Endodermal cell (in vitro differentiated cells): ENCODE data around the gene BRSK1. TPM values are rescaled to one million over a fixed set of nuclear protein-coding genes. Genes with fewer than 3 reads are reported as not detected.

ENCODE experiments used
- DNase-seq: peaks from one replicate; pipeline ENCODE4 v3.0.0-alpha.2; 2017
- H3K27ac ChIP-seq: 2 replicates; pipeline ENCODE4 v1.5.1; 2013; ENCODE audit warnings: mild to moderate bottlenecking, low read depth, low read length, moderate library complexity
- H3K27me3 ChIP-seq: 2 replicates; pipeline ENCODE4 v1.6.1; 2013; ENCODE audit warnings: mild to moderate bottlenecking, low read length, moderate library complexity; ENCODE audit not compliant: insufficient read depth, control insufficient read depth, poor library complexity, severe bottlenecking
- H3K36me3 ChIP-seq: 2 replicates; pipeline ENCODE4 v1.7.0; 2013; ENCODE audit warnings: mild to moderate bottlenecking, low read length, moderate library complexity; ENCODE audit not compliant: control insufficient read depth, insufficient read depth
- H3K4me1 ChIP-seq: one replicate; pipeline ENCODE4 v1.7.0; 2013; ENCODE audit warnings: low read length; ENCODE audit not compliant: control insufficient read depth, insufficient read depth
- H3K4me3 ChIP-seq: 2 replicates; pipeline ENCODE4 v1.5.1; 2013; ENCODE audit warnings: mild to moderate bottlenecking, low read length, moderate library complexity
- H3K9ac ChIP-seq: 2 replicates; pipeline ENCODE4 v1.6.1; 2013; ENCODE audit warnings: mild to moderate bottlenecking, low read length, moderate library complexity; ENCODE audit not compliant: poor library complexity, severe bottlenecking; ENCODE audit errors: extremely low read depth
- H3K9me3 ChIP-seq: 2 replicates; pipeline ENCODE4 v1.6.1; 2013; ENCODE audit warnings: mild to moderate bottlenecking, low read length, moderate library complexity; ENCODE audit not compliant: control insufficient read depth
- H3K27ac Mint-ChIP-seq: 2 replicates; pipeline ENCODE4 v1.8.0; 2020; ENCODE audit warnings: mixed read lengths
- H3K27me3 Mint-ChIP-seq: 2 replicates; pipeline ENCODE4 v1.8.0; 2021; ENCODE audit warnings: mild to moderate bottlenecking, mixed read lengths; ENCODE audit not compliant: insufficient read depth
- H3K36me3 Mint-ChIP-seq: 2 replicates; pipeline ENCODE4 v1.8.0; 2020; ENCODE audit warnings: low read depth, mixed read lengths
- H3K4me1 Mint-ChIP-seq: 2 replicates; pipeline ENCODE4 v1.8.0; 2020; ENCODE audit warnings: mixed read lengths
- H3K4me3 Mint-ChIP-seq: 2 replicates; pipeline ENCODE4 v1.8.0; 2020; ENCODE audit warnings: mild to moderate bottlenecking, moderate library complexity, mixed read lengths
- H3K9me3 Mint-ChIP-seq: 2 replicates; pipeline ENCODE4 v1.8.0; 2020; ENCODE audit warnings: mild to moderate bottlenecking, mixed read lengths
- WGBS, 2 experiments: methylation state at CpG; one replicate each; pipeline versions ENCODE4 v1.1.5 to v1.1.7; 2013; ENCODE audit warnings: missing lambda C conversion rate in 2 of 2, mixed read lengths in 1 of 2; ENCODE audit not compliant: insufficient coverage in 1 of 2, insufficient read length in 1 of 2; 5-methylcytosine and 5-hydroxymethylcytosine counted together
- total RNA-seq, 2 donors: library from RNA; stranded (reverse); fragmentation: NEBNext Ultra II Directional in 1 of 2; extraction: Animal tissue kit (Norgen Biotek cat#: 25700) in 1 of 2; gene quantifications; 2 replicates in 1 of 2; 3 replicates in 1 of 2; pipeline ENCODE4 v1.2.1, GENCODE V29; 2021
- TF ChIP-seq, protein P1 (sequence below): fragments of 200-600 bp; sonication (generic); conservative IDR thresholded peaks from 2 replicates; pipeline ENCODE4 v1.5.0; 2021; ENCODE audit warnings: antibody characterized with exemption, mild to moderate bottlenecking

The BRSK1 gene
- total RNA-seq, 2 donors from 2014 or later, result 75.9 to 91.4 TPM

DNA sequence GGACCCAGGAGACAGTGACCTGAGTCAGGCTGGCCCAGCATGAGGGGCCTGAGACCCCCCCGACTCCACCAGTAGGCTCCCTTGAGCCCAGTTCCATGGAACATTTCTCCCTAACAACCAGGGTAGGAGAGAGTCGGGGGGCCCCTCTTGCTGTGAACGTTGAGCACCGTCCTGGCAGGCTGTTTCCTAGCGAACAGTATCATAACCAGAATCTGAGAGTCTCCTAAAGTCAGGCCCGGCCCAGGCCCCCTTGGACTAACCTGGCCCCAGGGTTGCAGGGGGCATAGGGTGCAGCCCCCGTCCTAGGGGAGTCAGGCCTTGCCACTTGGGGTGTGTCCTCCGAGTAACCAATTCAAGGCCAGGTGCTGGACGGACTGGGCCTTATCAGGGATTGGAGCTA lies 27.6 kb downstream of the BRSK1 start:
- Histone ChIP-seq H3K9me3 (no peaks in the 10 kb centered on the region), H3K36me3 (peaks cover 37% of the 10 kb centered on the region), H3K4me3 (no peak overlapping the region), H3K9ac (no peak overlapping the region), H3K27ac (no peak overlapping the region), H3K27me3 (no peaks in the 10 kb centered on the region), H3K4me1 (peaks cover 3% of the 10 kb centered on the region)
- Mint-ChIP-seq H3K27ac (no peak overlapping the region), H3K36me3 (peaks cover 36% of the 10 kb centered on the region), H3K4me3 (no peak overlapping the region), H3K4me1 (peaks cover 3% of the 10 kb centered on the region), H3K9me3 (no peaks in the 10 kb centered on the region), H3K27me3 (no peaks in the 10 kb centered on the region)
- TF ChIP-seq, protein P1, sequence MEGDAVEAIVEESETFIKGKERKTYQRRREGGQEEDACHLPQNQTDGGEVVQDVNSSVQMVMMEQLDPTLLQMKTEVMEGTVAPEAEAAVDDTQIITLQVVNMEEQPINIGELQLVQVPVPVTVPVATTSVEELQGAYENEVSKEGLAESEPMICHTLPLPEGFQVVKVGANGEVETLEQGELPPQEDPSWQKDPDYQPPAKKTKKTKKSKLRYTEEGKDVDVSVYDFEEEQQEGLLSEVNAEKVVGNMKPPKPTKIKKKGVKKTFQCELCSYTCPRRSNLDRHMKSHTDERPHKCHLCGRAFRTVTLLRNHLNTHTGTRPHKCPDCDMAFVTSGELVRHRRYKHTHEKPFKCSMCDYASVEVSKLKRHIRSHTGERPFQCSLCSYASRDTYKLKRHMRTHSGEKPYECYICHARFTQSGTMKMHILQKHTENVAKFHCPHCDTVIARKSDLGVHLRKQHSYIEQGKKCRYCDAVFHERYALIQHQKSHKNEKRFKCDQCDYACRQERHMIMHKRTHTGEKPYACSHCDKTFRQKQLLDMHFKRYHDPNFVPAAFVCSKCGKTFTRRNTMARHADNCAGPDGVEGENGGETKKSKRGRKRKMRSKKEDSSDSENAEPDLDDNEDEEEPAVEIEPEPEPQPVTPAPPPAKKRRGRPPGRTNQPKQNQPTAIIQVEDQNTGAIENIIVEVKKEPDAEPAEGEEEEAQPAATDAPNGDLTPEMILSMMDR, result no peak
- WGBS, 2 experiments, result 86 to 88% methylated on average over 7 to 9 of the region's 9 CpGs
- no peak for DNase-seq

DNA sequence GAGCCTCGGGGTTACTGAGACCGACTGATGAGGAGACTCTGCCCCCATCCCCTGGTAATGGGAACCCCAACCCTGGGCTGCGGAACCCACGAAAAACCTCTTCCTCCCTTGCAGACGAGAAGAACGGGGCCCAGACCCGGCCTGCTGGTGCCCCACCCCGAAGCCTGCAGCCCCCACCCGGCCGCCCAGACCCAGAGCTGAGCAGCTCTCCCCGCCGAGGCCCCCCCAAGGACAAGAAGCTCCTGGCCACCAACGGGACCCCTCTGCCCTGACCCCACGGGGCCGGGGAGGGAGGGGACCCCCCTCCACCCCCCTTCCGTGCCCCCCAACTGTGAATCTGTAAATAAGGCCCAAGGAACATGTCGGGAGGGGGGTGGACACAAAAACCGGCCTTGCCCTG lies 28.0 kb downstream of the BRSK1 start:
- no peak overlapping the region for H3K9ac ChIP-seq
- Mint-ChIP-seq H3K4me3 (no peak overlapping the region), H3K27me3 (no peaks in the 10 kb centered on the region), H3K9me3 (no peaks in the 10 kb centered on the region), H3K36me3 (peaks cover 32% of the 10 kb centered on the region), H3K4me1 (peaks cover 3% of the 10 kb centered on the region), H3K27ac (no peak overlapping the region)
- no peak for DNase-seq
- peaks cover 3% of the 10 kb centered on the region for H3K4me1 ChIP-seq
- TF ChIP-seq, protein P1, result no peak
- H3K27me3 ChIP-seq, result no peaks in the 10 kb centered on the region
- H3K4me3 ChIP-seq, result no peak overlapping the region
- H3K36me3 ChIP-seq, result peaks cover 33% of the 10 kb centered on the region
- H3K27ac ChIP-seq, result no peak overlapping the region
- H3K9me3 ChIP-seq, result no peaks in the 10 kb centered on the region
- WGBS, 2 experiments, result 94 to 100% methylated on average over 10 to 17 of the region's 18 CpGs

DNA sequence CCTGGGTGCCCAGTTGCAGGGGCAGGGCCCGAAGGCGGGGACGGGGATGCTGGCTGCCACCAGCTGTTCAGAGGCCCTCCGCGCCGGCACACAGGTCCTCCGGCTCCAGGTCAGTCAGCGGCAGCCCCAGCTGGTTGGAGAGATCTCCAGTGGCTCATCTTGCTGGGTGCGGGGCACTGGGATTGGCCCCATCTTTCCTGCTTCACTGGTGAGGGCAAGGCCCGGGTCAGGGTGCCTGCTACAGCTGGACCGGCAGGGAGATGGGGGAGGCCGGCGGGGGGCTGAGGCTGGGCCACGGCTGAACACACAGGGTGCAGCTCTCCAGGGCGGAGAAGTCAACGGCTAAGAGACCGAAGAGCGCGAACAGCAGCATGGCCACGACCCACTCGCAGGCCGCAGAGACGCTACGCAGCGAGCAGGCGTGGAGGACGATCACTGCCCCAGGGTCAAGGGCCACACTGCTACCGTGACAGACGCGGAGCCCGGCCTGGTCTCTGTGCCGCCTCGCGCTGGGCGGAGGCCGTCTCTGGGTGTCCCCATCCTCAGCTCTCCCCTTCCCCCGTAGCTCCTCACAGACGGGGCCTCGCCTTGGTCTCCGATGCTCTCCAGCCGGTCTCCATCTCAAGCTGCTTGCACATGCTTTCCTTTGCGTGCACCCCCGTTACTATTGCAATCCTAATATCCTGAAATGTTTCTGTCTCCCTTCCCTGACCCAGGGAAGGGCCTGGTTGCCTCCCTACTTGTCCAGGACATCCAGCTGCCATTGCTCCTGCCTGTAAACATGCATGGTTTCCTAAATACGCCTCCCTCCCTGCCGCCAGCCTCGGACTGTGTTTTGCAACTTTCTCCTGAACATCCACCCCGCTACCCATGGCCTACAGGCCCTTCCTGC lies 29.1 kb downstream of the BRSK1 start:
- Histone ChIP-seq H3K27ac (peak overlapping the region; percentile 17), H3K4me3 (no peak overlapping the region), H3K9me3 (no peaks in the 10 kb centered on the region), H3K27me3 (no peaks in the 10 kb centered on the region), H3K9ac (no peak overlapping the region), H3K4me1 (peaks cover 3% of the 10 kb centered on the region), H3K36me3 (peaks cover 23% of the 10 kb centered on the region)
- Mint-ChIP-seq H3K36me3 (peaks cover 24% of the 10 kb centered on the region), H3K27me3 (no peaks in the 10 kb centered on the region), H3K27ac (peak overlapping the region; percentile 18), H3K4me1 (peaks cover 3% of the 10 kb centered on the region), H3K4me3 (no peak overlapping the region), H3K9me3 (no peaks in the 10 kb centered on the region)
- TF ChIP-seq, protein P1, result no peak
- WGBS, 2 experiments, result 93 to 94% methylated on average over 41 to 47 of the region's 47 CpGs
- no peak for DNase-seq
